Activated T-helper 2 cell treated with anti-CD3 and anti-CD28 coated beads, Interferon-gamma antibody, Interleukin-2, Interleukin-4, amounts not matched to agents 10 μg/mL and 5 μg/mL and 100 μg/mL, durations not matched to agents 14 hours and 24 hours and 36 hours (primary cell): ENCODE results near the gene GLIPR1. TPM values are rescaled to one million over a fixed set of nuclear protein-coding genes. Genes with fewer than 3 reads are reported as not detected.
"Not testable (repeated sequence)": the region's sequence is repeated elsewhere in the genome, so short reads cannot be mapped to it uniquely, and the experiment has no call there.

Source experiments
- DNase-seq: peaks from one replicate; pipeline ENCODE4 v3.0.0; 2021; ENCODE audit warnings: low spot score
- H3K27ac Mint-ChIP-seq: one replicate; pipeline ENCODE4 v1.8.0; 2021; ENCODE audit warnings: mixed read lengths
- H3K27me3 Mint-ChIP-seq: one replicate; pipeline ENCODE4 v1.8.0; 2021; ENCODE audit warnings: low read depth, mixed read lengths
- H3K36me3 Mint-ChIP-seq: one replicate; pipeline ENCODE4 v1.8.0; 2021; ENCODE audit warnings: low read depth, mixed read lengths
- H3K4me1 Mint-ChIP-seq: one replicate; pipeline ENCODE4 v1.8.0; 2021; ENCODE audit warnings: low read depth, mixed read lengths
- H3K4me3 Mint-ChIP-seq: one replicate; pipeline ENCODE4 v1.8.0; 2021; ENCODE audit warnings: low read depth, mild to moderate bottlenecking, moderate library complexity, mixed read lengths
- H3K9me3 Mint-ChIP-seq: one replicate; pipeline ENCODE4 v1.8.0; 2021; ENCODE audit warnings: mixed read lengths
- intact Hi-C: fragments of 100-400 bp; cut with micrococcal nuclease; formaldehyde crosslinking; loops from one replicate; pipeline ENCODE4 v1.15.1; 2023
- total RNA-seq: library from RNA; stranded (reverse); gene quantifications from 2 replicates; pipeline ENCODE4 v1.2.3, GENCODE V29; 2022

The GLIPR1 gene
- 7.4 and 7.6 TPM in 2 replicates for total RNA-seq

DNA sequence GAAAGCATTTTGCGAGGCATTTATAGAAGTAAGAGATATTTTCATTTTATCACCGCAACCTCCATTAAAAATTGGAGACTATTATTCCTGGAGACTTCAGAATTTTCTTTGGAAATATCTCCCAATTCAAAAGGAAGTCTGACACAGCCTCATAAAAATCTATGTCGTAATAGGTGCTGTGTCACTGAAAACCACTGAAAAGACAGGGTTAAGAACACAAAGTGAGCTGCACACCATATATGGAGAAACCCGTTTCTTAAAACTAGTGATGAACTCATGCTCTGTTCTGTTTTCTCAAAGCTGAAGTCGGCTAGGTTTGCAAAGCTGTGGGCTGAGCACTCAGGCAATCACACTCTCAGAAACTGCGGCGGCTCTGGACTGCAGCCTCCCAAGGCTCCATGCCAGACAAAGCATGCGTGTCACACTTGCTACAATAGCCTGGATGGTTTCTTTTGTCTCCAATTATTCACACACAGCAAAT, at the start of gene GLIPR1:
Gene GLIPR1 (plus strand): TSS at position 287 of the 481 bp plus-strand sequence. CDS start 126 bp downstream, at position 413.
- Mint-ChIP-seq H3K36me3 (peaks cover 13% of the 10 kb centered on the region), H3K27me3 (peaks cover 1% of the 10 kb centered on the region), H3K27ac (peak within 1 kb of the TSS; percentile 92), H3K4me1 (peaks cover 73% of the 10 kb centered on the region), H3K4me3 (peak within 1 kb of the TSS; percentile 87), H3K9me3 (no peaks in the 10 kb centered on the region)
- peak; percentile 64 for DNase-seq
- intact Hi-C loops, result loop anchor here (1.0 to 10.0 kb wide), 11 partner anchors 9 to 1078 kb away; partner anchors contain the start of genes GLIPR1L1, GLIPR1L2, KRR1 and OSBPL8

DNA sequence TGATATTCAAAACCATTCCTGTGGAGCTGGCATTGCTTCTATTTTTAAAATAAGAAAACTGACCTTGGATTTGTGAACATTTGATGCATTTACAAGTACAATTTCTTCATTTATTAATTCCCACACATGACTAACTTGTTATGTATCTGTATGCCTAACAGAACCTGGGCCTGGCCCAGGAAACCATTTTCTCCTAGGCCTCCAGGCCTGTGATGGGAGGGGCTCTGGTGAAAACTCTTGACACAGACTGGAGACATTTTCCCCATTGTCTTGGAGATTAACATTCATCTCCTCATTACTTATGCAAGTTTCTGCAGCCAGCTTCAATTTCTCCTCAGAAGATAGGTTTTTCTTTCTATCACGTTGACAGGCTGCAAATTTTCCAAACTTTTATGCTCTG, 47.6 kb upstream of the GLIPR1 start:
- H3K9me3 Mint-ChIP-seq, result peaks cover 35% of the 10 kb centered on the region
- peaks cover under 1% of the 10 kb centered on the region for H3K36me3 Mint-ChIP-seq
- no peak overlapping the region for H3K27ac Mint-ChIP-seq
- H3K4me1 Mint-ChIP-seq, result no peaks in the 10 kb centered on the region
- H3K4me3 Mint-ChIP-seq, result no peak overlapping the region
- DNase-seq, result no peak
- peaks cover 7% of the 10 kb centered on the region for H3K27me3 Mint-ChIP-seq
- intact Hi-C loops, result no loop called here

DNA sequence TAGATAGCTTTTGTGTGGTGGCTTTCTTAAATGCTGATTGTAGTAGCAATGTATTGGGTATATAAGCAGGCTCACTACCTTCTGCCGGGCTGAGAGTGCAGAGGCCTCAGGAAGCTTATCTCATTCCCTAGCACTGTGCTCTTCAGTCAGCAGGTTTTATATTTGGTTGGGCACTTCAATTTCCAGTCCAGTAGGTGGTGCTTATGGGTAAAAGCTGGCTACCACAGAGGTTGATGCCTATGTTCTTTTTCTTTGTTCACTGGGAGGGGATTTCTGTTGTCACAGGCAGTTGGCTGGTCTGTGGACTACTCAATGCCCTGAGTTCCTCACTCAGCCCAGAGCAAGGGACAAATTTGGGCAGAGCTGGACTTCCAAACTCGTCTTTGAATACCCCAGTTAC, 43.0 kb upstream of the GLIPR1 start:
- H3K36me3 Mint-ChIP-seq, result no peaks in the 10 kb centered on the region
- H3K4me1 Mint-ChIP-seq, result peaks cover 4% of the 10 kb centered on the region
- no peak overlapping the region for H3K27ac Mint-ChIP-seq
- H3K27me3 Mint-ChIP-seq, result peaks cover 17% of the 10 kb centered on the region
- DNase-seq, result no peak
- H3K9me3 Mint-ChIP-seq, result peaks cover 15% of the 10 kb centered on the region
- no peak overlapping the region for H3K4me3 Mint-ChIP-seq
- intact Hi-C loops, result no loop called here

DNA sequence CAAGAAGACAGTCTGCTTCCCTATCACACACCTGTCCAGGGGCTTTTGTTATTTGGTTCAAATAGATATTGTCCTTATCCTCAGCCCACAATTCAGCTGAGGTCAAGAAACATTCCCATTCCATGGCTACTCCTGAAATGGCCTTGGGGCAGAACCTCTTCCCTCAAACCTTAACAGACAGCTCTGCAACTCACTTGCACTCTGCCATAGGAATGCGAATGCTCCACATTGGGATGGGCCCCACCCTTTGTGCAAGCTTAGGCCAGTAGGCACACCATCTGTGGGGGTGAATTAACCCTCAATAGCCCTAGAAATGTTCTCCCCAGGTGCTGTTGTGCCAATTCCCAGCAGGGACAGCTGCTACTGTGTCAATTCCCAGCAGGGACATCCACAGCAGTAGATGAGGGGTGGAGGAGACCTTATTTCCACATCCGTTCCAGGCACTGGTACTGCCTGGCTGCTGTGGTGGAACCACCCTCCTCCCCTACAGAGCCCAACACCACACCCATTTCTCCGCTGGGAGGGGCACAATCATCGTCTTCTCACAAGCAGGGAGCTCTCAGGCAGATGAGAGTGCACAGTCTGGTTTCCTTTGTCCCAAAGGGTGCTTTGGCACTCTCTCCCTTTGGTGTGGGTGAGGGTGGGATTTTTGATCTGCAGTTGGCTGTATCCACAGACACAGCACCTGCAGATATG, 42.3 kb upstream of the GLIPR1 start:
- Mint-ChIP-seq H3K36me3 (no peaks in the 10 kb centered on the region), H3K27ac (no peak overlapping the region), H3K9me3 (peaks cover 15% of the 10 kb centered on the region), H3K4me3 (no peak overlapping the region), H3K27me3 (peaks cover 19% of the 10 kb centered on the region), H3K4me1 (peaks cover 4% of the 10 kb centered on the region)
- peak; percentile 27 for DNase-seq
- intact Hi-C loops, result no loop called here

DNA sequence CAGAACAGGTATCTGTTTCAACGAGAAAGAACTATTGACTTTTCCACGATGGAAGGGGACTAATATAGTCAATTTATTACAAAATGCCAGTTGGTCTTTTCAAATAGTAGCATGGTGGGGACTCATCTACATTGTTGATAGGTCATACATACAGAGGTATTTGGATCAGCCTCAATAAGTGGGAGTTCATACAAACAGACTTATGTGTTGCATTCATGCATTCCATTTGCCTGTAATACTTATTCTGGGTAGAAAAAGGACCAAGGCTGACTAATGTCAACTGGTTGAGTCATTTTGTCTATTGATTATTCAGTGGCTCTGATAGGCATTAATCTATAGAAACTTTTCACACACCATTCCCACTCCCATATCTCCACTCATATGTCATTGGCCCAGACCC, 41.5 kb upstream of the GLIPR1 start:
- peaks cover 25% of the 10 kb centered on the region for H3K27me3 Mint-ChIP-seq
- no peaks in the 10 kb centered on the region for H3K36me3 Mint-ChIP-seq
- no peak for DNase-seq
- H3K9me3 Mint-ChIP-seq, result peaks cover 15% of the 10 kb centered on the region
- intact Hi-C loops, result no loop called here
- H3K27ac Mint-ChIP-seq, result no peak overlapping the region
- H3K4me3 Mint-ChIP-seq, result no peak overlapping the region
- H3K4me1 Mint-ChIP-seq, result peaks cover 4% of the 10 kb centered on the region

DNA sequence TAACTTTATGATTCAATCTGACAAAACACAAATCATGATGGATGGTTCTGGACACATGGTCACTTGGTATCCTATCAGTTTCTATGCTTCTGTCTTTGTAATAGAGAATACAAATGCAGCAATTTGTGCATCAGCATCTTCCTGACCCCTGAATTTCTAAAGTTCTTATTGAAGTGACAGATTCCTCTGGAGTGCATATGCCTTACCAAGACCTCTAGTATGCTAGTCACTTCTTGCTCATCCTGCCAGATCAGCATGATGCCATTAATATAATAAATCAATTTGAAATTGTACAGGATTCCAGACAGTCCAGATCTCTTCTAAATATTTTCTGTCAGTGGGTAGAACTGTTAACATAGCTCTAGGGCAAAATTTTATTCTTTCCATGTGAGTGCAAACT, 40.6 kb upstream of the GLIPR1 start:
- Mint-ChIP-seq H3K9me3 (peaks cover 13% of the 10 kb centered on the region), H3K27me3 (peaks cover 23% of the 10 kb centered on the region), H3K27ac (no peak overlapping the region), H3K36me3 (no peaks in the 10 kb centered on the region), H3K4me1 (peaks cover 4% of the 10 kb centered on the region), H3K4me3 (no peak overlapping the region)
- DNase-seq, result no peak
- intact Hi-C loops, result no loop called here

DNA sequence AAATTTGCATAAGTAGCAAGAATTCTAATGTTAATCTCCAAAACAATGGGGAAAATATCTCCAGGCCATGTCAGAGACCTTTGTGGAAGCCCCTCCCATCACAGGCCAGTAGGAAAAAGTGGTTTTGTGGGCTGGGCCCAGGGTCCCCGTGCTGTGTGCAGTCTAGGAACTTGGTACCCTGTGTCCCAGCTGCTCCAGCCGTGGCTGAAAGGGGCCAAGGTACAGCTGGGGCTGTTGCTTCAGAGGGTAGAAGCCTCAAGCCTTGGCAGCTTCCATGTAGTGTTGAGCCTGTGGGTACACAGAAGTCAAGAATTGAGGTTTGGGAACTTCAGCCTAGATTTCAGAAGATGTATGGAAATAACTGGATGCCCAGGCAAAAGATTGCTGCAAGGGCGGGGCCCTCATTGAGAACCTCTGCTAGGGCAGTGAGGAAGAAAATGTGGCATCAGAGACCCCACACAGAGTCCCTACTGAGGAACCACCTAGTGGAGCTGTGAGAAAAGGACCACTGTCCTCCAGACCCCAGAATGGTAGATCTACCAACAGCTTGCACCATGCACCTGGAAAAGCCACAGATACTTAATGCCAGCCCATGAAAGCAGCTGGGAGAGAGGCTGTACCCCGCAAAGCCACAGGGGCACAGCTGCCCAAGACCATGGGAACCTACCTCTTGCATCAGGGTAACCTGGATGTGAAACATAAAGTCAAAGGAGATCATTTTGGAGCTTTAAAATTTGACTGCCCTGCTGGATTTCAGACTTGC, 38.7 kb upstream of the GLIPR1 start:
- H3K27ac Mint-ChIP-seq, intact Hi-C loops, DNase-seq, H3K4me3 Mint-ChIP-seq, H3K9me3 Mint-ChIP-seq, H3K36me3 Mint-ChIP-seq, H3K4me1 Mint-ChIP-seq: not testable (repeated sequence)
- peaks cover 28% of the 10 kb centered on the region for H3K27me3 Mint-ChIP-seq

DNA sequence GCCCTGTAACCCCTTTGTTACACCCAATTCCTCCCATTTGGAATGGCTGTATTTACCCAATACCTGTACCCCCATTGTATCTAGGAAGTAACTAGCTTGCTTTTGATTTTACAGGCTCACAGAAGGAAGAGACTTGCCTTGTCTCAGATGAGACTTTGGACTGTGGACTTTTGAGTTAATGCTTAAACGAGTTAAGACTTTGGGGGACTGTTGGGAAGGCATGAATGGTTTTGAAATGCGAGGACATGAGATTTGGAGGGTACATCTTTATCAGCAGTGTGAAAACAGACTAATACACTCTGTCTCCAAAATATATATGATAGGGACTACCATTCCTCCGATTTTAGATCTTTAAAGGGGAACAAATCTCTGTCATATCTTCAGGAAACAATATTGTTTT, 38.1 kb upstream of the GLIPR1 start:
- H3K9me3 Mint-ChIP-seq, DNase-seq, H3K4me1 Mint-ChIP-seq, H3K27ac Mint-ChIP-seq, H3K4me3 Mint-ChIP-seq, H3K36me3 Mint-ChIP-seq, intact Hi-C loops: not testable (repeated sequence)
- peaks cover 33% of the 10 kb centered on the region for H3K27me3 Mint-ChIP-seq

DNA sequence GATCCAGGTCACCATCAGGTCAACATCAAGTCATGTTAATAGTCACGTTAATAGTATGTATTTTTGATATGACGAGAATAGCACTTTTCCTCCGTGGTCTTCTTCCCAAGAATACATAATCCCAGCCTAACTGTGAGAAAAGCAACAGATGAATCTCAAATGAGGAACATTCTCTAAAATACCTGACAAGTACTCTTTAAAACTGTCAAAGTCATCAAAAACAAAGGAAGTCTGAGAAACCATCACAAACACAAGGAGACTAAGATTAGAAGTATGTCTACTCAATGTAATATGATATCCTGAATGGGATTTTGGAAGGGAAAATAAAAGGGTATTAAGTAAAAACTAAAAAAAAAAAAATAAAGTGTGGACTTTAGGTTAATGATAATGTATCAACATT, 36.8 kb upstream of the GLIPR1 start:
- no peak for DNase-seq
- Mint-ChIP-seq H3K4me1 (no peaks in the 10 kb centered on the region), H3K27ac (no peak overlapping the region), H3K9me3 (no peaks in the 10 kb centered on the region), H3K27me3 (peaks cover 38% of the 10 kb centered on the region), H3K36me3 (no peaks in the 10 kb centered on the region), H3K4me3 (no peak overlapping the region)
- intact Hi-C loops, result no loop called here

DNA sequence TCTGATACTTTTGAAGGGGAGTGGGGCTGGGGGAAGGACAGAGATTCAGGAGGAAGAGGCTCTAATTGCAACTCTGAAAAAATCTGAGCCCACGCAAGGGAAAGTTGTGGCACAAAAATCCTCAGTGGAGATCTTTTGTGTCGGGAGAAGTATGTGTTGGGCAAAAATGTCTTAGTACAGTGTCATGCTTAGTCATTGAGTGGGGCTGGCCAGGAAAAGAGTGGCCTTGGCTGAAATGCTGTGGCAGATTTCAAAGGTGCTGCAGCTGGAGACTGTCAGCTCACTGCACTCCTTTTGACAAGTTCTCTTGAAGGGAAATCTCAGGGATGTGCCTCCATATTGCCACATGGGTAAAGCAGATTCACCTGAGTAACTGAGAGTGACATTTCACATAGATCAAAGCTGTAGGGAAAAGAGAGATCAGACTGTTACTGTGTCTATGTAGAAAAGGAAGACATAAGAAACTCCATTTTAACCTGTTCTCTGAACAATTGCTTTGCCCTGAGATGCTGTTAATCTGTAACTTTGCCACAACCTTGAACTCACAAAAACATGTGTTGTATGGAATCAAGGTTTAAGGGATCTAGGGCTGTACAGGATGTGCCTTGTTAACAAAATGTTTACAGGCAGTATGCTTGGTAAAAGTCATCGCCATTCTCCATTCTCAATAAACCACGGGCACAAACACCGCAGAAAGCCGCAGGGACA, 36.0 kb upstream of the GLIPR1 start:
- H3K9me3 Mint-ChIP-seq, result no peaks in the 10 kb centered on the region
- no peak overlapping the region for H3K4me3 Mint-ChIP-seq

DNA sequence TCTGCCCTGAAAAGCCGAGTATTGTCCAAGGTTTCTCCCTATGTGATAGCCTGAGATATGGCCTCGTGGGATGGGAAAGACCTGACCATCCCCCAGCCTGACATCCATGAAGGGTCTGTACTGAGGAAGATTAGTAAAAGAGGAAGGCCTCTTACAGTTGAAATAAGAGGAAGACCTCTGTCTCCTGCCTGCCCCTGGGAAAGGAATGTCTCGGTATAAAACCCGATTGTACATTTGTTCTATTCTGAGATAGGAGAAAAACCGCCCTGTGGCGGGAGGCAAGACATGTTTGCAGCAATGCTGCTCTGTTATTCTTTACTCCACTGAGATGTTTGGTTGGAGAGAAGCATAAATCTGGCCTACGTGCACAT, 35.4 kb upstream of the GLIPR1 start:
- H3K36me3 Mint-ChIP-seq, H3K4me3 Mint-ChIP-seq, intact Hi-C loops, DNase-seq, H3K4me1 Mint-ChIP-seq, H3K9me3 Mint-ChIP-seq, H3K27ac Mint-ChIP-seq: not testable (repeated sequence)
- peaks cover 41% of the 10 kb centered on the region for H3K27me3 Mint-ChIP-seq

More for the DNA sequence above, 36.0 kb upstream of the GLIPR1 start:
- Mint-ChIP-seq H3K36me3 (no peaks in the 10 kb centered on the region), H3K27ac (no peak overlapping the region), H3K27me3 (peaks cover 39% of the 10 kb centered on the region), H3K4me1 (no peaks in the 10 kb centered on the region)
- no peak for DNase-seq
- intact Hi-C loops, result no loop called here

DNA sequence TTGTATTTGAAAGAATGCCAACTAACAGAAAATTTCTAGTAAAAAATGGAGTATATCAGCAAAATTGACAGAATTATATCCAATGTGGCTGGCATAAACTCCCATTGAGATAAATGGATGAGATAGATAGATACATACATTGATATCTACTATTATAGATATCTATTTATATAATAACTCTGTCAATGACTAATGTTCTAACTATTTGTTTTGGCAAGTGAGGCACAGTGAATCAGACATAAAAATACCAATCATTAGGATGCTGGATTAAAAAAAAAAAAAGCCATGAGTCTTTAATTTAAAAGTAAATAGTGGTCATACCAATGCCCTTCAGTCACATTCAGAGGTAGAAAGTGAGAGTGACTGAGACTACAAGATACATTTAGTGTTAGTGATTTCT, 33.7 kb upstream of the GLIPR1 start:
- H3K9me3 Mint-ChIP-seq, result no peaks in the 10 kb centered on the region
- no peak for DNase-seq
- no peaks in the 10 kb centered on the region for H3K4me1 Mint-ChIP-seq
- no peaks in the 10 kb centered on the region for H3K36me3 Mint-ChIP-seq
- no peak overlapping the region for H3K27ac Mint-ChIP-seq
- intact Hi-C loops, result no loop called here
- peaks cover 41% of the 10 kb centered on the region for H3K27me3 Mint-ChIP-seq
- no peak overlapping the region for H3K4me3 Mint-ChIP-seq
